ENCODE measurements around the gene LPIN3. TPM values are rescaled to one million over a fixed set of nuclear protein-coding genes. Genes with fewer than 3 reads are reported as not detected.

LPIN3 gene
- total RNA-seq, 4 donors from 2014 or later: 7.6 to 19.8 (median 10.7) TPM

DNA sequence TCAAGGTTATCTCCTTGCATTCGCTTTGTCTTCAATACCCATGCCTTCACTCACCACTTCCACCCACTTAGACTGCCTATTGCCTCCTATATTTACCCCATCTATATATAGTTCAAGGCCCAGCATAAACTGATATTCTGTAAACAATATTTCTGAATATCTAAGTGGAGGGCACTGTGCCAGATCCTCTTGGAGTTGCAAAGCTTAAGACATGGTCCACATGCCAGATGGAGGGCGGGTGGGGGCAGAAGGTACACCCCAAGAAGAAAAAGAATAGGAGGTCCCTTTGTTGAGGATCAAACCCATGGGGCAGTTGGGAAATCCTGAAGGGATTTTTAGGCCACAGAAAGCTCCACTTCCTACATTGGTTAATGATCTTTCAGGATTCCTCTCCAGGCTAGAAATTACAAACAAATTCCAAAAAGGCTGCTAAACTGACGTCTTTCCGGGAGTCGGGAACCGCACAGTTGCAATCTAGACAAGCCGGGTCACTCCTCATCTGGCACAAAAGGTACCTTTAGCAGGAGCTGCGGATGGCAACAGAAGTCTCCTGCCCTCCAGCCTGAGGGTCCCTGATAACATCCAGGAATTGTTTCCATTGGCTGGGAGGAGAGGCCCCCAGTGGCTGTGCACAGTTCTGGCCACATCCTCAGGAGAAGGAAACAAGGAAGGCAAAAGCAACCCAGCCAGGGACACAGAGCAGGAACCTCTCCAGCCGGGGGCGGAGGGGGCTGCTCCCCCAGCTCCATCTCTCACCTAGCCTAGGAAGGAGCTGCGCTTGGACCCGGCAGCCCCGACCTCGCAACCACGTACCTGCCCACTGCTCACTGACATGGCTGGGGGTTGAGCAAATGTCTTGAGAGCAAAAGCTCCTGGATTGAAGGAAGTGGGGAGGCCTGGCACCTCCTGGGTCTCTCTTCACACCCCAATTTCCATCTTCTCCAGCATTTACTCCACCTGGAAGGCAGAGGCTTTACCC is 5.9 kb upstream of the LPIN3 start:
- DNase-seq (ENCODE audit: extremely low spot score): no peak
- H3K36me3 ChIP-seq: no peaks in the 10 kb centered on the region
- peaks cover 23 to 32% (median 29%) of the 10 kb centered on the region in 4 donors for H3K4me1 ChIP-seq
- 68% methylated on average over 8 of the region's 15 CpGs for WGBS
- TF ChIP-seq POLR2AphosphoS5 (IDR thresholded peaks at IDR 0.05) (peak in 1 of 2 donors; percentile 28), EP300 (IDR thresholded peaks at IDR 0.05) (no peak)
- no peaks in the 10 kb centered on the region for H3K9me3 ChIP-seq
- H3K27me3 ChIP-seq: no peaks in the 10 kb centered on the region
- H3K4me3 ChIP-seq: no peak overlapping the region
- peak overlapping the region; percentile 34 to 54 (median 48) for H3K27ac ChIP-seq (replicated peaks in 1 of 4)
- intact Hi-C loops (cut with DNase I): loop anchor here (5.0 kb wide), 2 partner anchors 87 to 102 kb away; no protein-coding TSS in a partner anchor

DNA sequence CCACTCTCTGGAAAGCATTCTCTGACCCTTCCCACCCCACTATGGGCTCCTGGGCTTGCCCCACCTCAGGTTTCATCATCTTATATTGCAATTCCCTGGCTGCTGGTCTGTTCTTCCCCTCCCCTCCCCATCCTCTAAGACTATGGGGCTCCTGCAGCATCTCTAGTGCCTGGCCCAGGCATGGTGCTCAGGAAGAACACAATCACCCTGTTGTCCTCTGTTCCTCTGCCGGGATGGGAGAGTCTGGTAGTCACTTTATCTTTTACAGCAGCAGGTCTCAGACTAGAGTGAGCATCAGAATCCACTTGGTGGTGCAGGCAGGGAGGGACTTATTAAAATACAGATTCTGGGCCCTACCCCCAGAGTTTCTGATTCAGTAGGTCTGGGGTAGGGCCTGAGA is 5.0 kb upstream of the LPIN3 start:
- H3K4me3 ChIP-seq: no peak overlapping the region
- no peaks in the 10 kb centered on the region for H3K27me3 ChIP-seq
- no peak for DNase-seq (ENCODE audit: extremely low spot score)
- 80% methylated on average over 1 of the region's 1 CpG for WGBS
- no peaks in the 10 kb centered on the region for H3K36me3 ChIP-seq
- H3K4me1 ChIP-seq: peaks cover 20 to 35% (median 31%) of the 10 kb centered on the region in 4 donors
- peak overlapping the region in 2 of 4 donors; percentile 46 to 54 for H3K27ac ChIP-seq (replicated peaks in 1 of 4)
- TF ChIP-seq, protein P1, sequence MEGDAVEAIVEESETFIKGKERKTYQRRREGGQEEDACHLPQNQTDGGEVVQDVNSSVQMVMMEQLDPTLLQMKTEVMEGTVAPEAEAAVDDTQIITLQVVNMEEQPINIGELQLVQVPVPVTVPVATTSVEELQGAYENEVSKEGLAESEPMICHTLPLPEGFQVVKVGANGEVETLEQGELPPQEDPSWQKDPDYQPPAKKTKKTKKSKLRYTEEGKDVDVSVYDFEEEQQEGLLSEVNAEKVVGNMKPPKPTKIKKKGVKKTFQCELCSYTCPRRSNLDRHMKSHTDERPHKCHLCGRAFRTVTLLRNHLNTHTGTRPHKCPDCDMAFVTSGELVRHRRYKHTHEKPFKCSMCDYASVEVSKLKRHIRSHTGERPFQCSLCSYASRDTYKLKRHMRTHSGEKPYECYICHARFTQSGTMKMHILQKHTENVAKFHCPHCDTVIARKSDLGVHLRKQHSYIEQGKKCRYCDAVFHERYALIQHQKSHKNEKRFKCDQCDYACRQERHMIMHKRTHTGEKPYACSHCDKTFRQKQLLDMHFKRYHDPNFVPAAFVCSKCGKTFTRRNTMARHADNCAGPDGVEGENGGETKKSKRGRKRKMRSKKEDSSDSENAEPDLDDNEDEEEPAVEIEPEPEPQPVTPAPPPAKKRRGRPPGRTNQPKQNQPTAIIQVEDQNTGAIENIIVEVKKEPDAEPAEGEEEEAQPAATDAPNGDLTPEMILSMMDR (IDR thresholded peaks at IDR 0.05): no peak
- TF ChIP-seq EP300 (IDR thresholded peaks at IDR 0.05) (no peak), POLR2A (IDR thresholded peaks at IDR 0.05; ENCODE audit: low read depth) (no peak), POLR2AphosphoS5 (IDR thresholded peaks at IDR 0.05) (no peak)
- H3K9me3 ChIP-seq: no peaks in the 10 kb centered on the region
- intact Hi-C loops (cut with DNase I): loop anchor here (5.0 kb wide), 1 partner anchor 103 kb away; no protein-coding TSS in a partner anchor

DNA sequence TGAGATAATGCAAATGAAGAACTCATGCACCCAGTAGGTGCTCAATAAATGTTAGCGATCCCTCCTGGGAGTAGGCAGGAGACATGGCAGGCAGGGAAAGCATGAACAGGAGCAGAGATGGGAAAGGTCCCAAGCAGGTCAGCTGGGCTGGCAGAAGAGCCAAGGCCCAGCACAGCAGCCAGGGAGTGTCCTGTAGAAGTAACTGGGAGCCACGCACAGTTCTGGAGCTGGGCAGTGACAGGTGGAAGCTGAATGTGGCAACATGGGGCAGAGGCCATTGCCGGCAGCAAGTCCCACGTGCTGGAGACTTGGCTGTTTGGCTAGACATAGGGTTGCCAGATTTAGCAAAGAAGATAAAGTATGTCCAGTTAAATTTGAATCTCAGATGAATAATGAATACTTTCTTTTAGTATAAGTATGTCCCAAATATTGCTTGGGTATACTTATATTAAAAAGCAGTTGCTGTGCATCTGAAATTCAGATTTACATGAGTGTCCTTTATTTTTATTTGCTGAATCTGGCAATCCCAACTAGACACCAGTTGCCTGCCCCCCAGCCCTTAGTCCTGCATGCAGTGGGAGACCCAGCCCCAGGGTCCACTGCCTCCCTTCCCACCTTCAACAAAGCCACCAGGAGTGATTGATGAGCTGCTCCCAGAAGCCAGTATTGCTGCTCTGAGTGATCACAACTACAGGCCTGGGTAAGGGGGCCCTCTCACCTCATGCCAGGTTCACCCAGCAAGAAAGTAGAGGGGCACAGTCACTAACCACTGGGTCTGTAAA is 3.7 kb upstream of the LPIN3 start:
- WGBS: 100% methylated on average over 4 of the region's 4 CpGs
- Histone ChIP-seq H3K9me3 (no peaks in the 10 kb centered on the region), H3K4me3 (no peak overlapping the region), H3K4me1 (peaks cover 31 to 46% (median 42%) of the 10 kb centered on the region in 4 donors), H3K27me3 (no peaks in the 10 kb centered on the region), H3K27ac (replicated peaks in 1 of 4) (no peak overlapping the region), H3K36me3 (no peaks in the 10 kb centered on the region)
- TF ChIP-seq POLR2AphosphoS5 (IDR thresholded peaks at IDR 0.05): no peak
- TF ChIP-seq, protein P1 (IDR thresholded peaks at IDR 0.05): no peak
- no peak for TF ChIP-seq POLR2A (IDR thresholded peaks at IDR 0.05; ENCODE audit: low read depth)
- no peak for TF ChIP-seq EP300 (IDR thresholded peaks at IDR 0.05)
- intact Hi-C loops (cut with DNase I): loop anchor here (5.0 kb wide), 1 partner anchor 105 kb away; no protein-coding TSS in a partner anchor
- DNase-seq (ENCODE audit: extremely low spot score): no peak

DNA sequence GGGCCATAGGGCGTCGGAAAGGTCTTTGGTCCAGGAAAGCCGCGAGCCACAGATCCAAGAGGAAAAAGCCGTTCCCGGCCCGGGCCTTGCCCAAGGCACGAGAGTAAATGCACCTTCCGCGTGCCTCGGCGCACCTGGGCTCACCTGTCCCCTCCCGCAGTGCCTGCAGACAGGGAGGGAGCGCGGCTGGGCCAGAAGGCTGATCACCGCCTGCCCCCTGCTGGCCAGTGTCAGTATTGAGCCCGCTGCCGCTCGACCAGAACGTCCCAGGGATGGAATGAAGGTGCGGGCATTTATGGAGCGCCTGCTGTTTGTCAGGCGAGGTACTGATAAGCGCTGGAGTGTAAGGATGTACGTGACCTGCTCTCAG is 679 bp upstream of the LPIN3 start:
- Histone ChIP-seq H3K4me3 (peak overlapping the region; percentile 46 to 60 (median 46)), H3K4me1 (peaks cover 22 to 46% (median 35%) of the 10 kb centered on the region in 4 donors), H3K27ac (replicated peaks in 1 of 4) (peak overlapping the region; percentile 74 to 82 (median 78)), H3K36me3 (no peaks in the 10 kb centered on the region), H3K27me3 (no peaks in the 10 kb centered on the region), H3K9me3 (no peaks in the 10 kb centered on the region)
- intact Hi-C loops (cut with DNase I): loop anchor here (2.0 to 10.0 kb wide), 5 partner anchors 67 to 375 kb away; partner anchors contain the start of gene PLCG1
- TF ChIP-seq EP300 (IDR thresholded peaks at IDR 0.05) (no peak), POLR2AphosphoS5 (IDR thresholded peaks at IDR 0.05) (peak in 1 of 2 donors; percentile 59), POLR2A (IDR thresholded peaks at IDR 0.05; ENCODE audit: low read depth) (no peak)
- TF ChIP-seq, protein P1 (IDR thresholded peaks at IDR 0.05): peak in 2 of 3 experiments; percentile 99
- WGBS: 13% methylated on average over 17 of the region's 25 CpGs
- DNase-seq (ENCODE audit: extremely low spot score): peak; percentile 96
